ENCODE data around the gene EPS8L2. TPM values are rescaled to one million over a fixed set of nuclear protein-coding genes. Genes with fewer than 3 reads are reported as not detected.

Gene EPS8L2
- total RNA-seq, 1 donor from 2014 or later = 111 TPM

- H3K27me3 Mint-ChIP-seq (ENCODE audit: low read depth) = no peaks in the 10 kb centered on the region
- H3K9me3 Mint-ChIP-seq = no peaks in the 10 kb centered on the region
- TF ChIP-seq CTCF (IDR thresholded peaks at IDR 0.05; ENCODE audit: unreplicated experiment) = no peak
- peak; percentile 99 to 100 for DNase-seq (ENCODE audit: low spot score in 2 of 2, unreplicated experiment in 2 of 2)
- peak within 1 kb of the TSS; percentile 82 for H3K4me3 Mint-ChIP-seq
- H3K27ac Mint-ChIP-seq = peak within 1 kb of the TSS; percentile 97
- H3K4me1 Mint-ChIP-seq = peaks cover 49% of the 10 kb centered on the region
- peaks cover 3% of the 10 kb centered on the region for H3K36me3 Mint-ChIP-seq
Observed at GRCh38 chr11:694563-695287, 11.3 kb upstream of the EPS8L2 start, which contains the start of gene DEAF1. Gene DEAF1, minus strand, starts transcription at chr11:695222. Its CDS starts 175 bp downstream, at chr11:695047.

GRCh38 chr11:695288-695537 is 10.8 kb upstream of the EPS8L2 start:
- no peak for TF ChIP-seq CTCF (IDR thresholded peaks at IDR 0.05; ENCODE audit: unreplicated experiment)
- peak overlapping the region; percentile 82 for H3K4me3 Mint-ChIP-seq

GRCh38 chr11:695538-696248 is 10.3 kb upstream of the EPS8L2 start, which contains the start of gene TMEM80:
Gene TMEM80, plus strand, starts transcription at chr11:695816. Its CDS starts 12 bp downstream, at chr11:695828.
- peak; percentile 98 to 99 for DNase-seq (ENCODE audit: low spot score in 2 of 2, unreplicated experiment in 2 of 2)
- TF ChIP-seq CTCF (IDR thresholded peaks at IDR 0.05; ENCODE audit: unreplicated experiment) = no peak
- Mint-ChIP-seq H3K36me3 (peaks cover 2% of the 10 kb centered on the region), H3K27ac (peak within 1 kb of the TSS; percentile 97), H3K4me1 (peaks cover 47% of the 10 kb centered on the region), H3K9me3 (no peaks in the 10 kb centered on the region), H3K4me3 (peak within 1 kb of the TSS; percentile 82), H3K27me3 (ENCODE audit: low read depth) (no peaks in the 10 kb centered on the region)

More at GRCh38 chr11:695288-695537, 10.8 kb upstream of the EPS8L2 start:
- Mint-ChIP-seq H3K27me3 (ENCODE audit: low read depth) (no peaks in the 10 kb centered on the region), H3K36me3 (peaks cover 3% of the 10 kb centered on the region), H3K27ac (peak overlapping the region; percentile 97), H3K9me3 (no peaks in the 10 kb centered on the region), H3K4me1 (peaks cover 49% of the 10 kb centered on the region)
- no peak for DNase-seq (ENCODE audit: low spot score in 2 of 2, unreplicated experiment in 2 of 2)

GRCh38 chr11:696955-697491 is 9.0 kb upstream of the EPS8L2 start:
- no peak for TF ChIP-seq CTCF (IDR thresholded peaks at IDR 0.05; ENCODE audit: unreplicated experiment)
- H3K27me3 Mint-ChIP-seq (ENCODE audit: low read depth) = no peaks in the 10 kb centered on the region
- no peak for DNase-seq (ENCODE audit: low spot score in 2 of 2, unreplicated experiment in 2 of 2)
- H3K27ac Mint-ChIP-seq = peak overlapping the region; percentile 54
- H3K36me3 Mint-ChIP-seq = peaks cover 1% of the 10 kb centered on the region
- peak overlapping the region; percentile 82 for H3K4me3 Mint-ChIP-seq
- H3K9me3 Mint-ChIP-seq = no peaks in the 10 kb centered on the region
- H3K4me1 Mint-ChIP-seq = peaks cover 38% of the 10 kb centered on the region

GRCh38 chr11:697811-698311 is 8.2 kb upstream of the EPS8L2 start:
- peaks cover 1% of the 10 kb centered on the region for H3K36me3 Mint-ChIP-seq

More at GRCh38 chr11:697811-698311, 8.2 kb upstream of the EPS8L2 start:
- Mint-ChIP-seq H3K9me3 (no peaks in the 10 kb centered on the region), H3K27ac (peak overlapping the region; percentile 54), H3K27me3 (ENCODE audit: low read depth) (no peaks in the 10 kb centered on the region), H3K4me3 (peak overlapping the region; percentile 41), H3K4me1 (peaks cover 32% of the 10 kb centered on the region)
- DNase-seq (ENCODE audit: low spot score in 2 of 2, unreplicated experiment in 2 of 2) = no peak
- TF ChIP-seq CTCF (IDR thresholded peaks at IDR 0.05; ENCODE audit: unreplicated experiment) = no peak
